Measurements from ENCODE around the gene GIMD1. TPM values are rescaled to one million over a fixed set of nuclear protein-coding genes. Genes with fewer than 3 reads are reported as not detected.

The GIMD1 gene
- total and polyA plus RNA-seq, 2 donors from 2014 or later = not detected

DNA sequence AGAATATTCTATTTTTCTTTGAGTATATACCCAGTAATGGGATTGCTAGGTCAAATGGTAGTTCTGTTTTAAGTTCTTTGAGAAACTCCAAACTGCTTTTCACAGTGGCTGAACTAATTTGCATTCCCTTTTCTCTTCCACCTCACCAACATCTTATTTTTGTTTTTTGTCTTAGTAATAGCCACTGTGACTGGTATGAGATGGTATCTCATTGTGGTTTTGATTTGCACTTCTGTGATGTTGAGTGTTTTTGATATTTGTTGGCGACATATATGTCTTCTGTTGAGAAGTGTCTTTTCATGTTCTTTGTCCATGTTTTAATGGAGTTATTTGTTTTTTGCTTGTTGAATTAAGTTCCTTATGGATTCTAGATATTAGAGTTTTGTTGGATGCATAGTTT is 27.8 kb downstream of the GIMD1 start:
- Histone ChIP-seq H3K4me3 (ENCODE audit: low read length in 3 of 3) (no peak overlapping the region), H3K36me3 (ENCODE audit: control insufficient read depth in 2 of 3, insufficient read depth in 3 of 3, low read length in 3 of 3) (peaks cover 7 to 26% (median 9%) of the 10 kb centered on the region in 3 donors), H3K9me3 (ENCODE audit: control insufficient read depth in 2 of 3, insufficient read depth in 1 of 3, low read length in 3 of 3) (peaks cover 0 to 4% (median 1%) of the 10 kb centered on the region in 3 donors), H3K27ac (ENCODE audit: low read depth in 2 of 2, low read length in 2 of 2) (no peak overlapping the region), H3K27me3 (ENCODE audit: control insufficient read depth, insufficient read depth, low read length) (no peaks in the 10 kb centered on the region), H3K4me1 (ENCODE audit: control insufficient read depth in 2 of 3, insufficient read depth in 2 of 3, low read depth in 1 of 3, low read length in 3 of 3) (no peaks in the 10 kb centered on the region), H3K9ac (ENCODE audit: low read length in 3 of 3) (no peak overlapping the region)
- DNase-seq (no peak), FAIRE-seq (no peak)
- intact Hi-C loops (cut with DNase I) = no loop called here
- no peak for TF ChIP-seq CTCF (IDR thresholded peaks at IDR 0.05; ENCODE audit: borderline replicate concordance, extremely low read depth, insufficient read depth)

DNA sequence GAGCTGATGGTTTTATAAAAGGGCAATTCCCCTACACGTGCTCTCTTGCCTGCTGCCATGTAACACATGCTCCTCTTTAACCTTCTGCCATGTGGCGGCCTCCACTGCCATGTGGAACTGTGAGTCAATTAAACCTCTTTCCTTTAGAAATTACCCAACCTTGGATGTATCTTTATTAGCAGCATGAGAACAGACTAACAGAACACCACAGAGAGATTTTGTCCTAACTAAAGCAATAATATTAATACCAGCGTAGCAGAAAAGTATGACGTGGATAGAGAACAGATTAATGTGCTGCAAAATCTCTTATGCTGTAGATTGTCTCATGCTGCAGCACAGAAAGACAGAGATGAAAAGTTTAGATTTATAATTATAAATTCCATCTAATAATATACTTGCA is 29.1 kb downstream of the GIMD1 start:
- no peak overlapping the region for H3K4me3 ChIP-seq (ENCODE audit: low read length in 3 of 3)
- no peak overlapping the region for H3K27ac ChIP-seq (ENCODE audit: low read depth in 2 of 2, low read length in 2 of 2)
- intact Hi-C loops (cut with DNase I) = no loop called here
- H3K9ac ChIP-seq (ENCODE audit: low read length in 3 of 3) = no peak overlapping the region
- H3K9me3 ChIP-seq (ENCODE audit: control insufficient read depth in 2 of 3, insufficient read depth in 1 of 3, low read length in 3 of 3) = peaks cover 0 to 4% (median 1%) of the 10 kb centered on the region in 3 donors
- no peaks in the 10 kb centered on the region for H3K27me3 ChIP-seq (ENCODE audit: control insufficient read depth, insufficient read depth, low read length)
- H3K36me3 ChIP-seq (ENCODE audit: control insufficient read depth in 2 of 3, insufficient read depth in 3 of 3, low read length in 3 of 3) = peaks cover 7 to 26% (median 9%) of the 10 kb centered on the region in 3 donors
- H3K4me1 ChIP-seq (ENCODE audit: control insufficient read depth in 2 of 3, insufficient read depth in 2 of 3, low read depth in 1 of 3, low read length in 3 of 3) = no peaks in the 10 kb centered on the region
- TF ChIP-seq CTCF (IDR thresholded peaks at IDR 0.05; ENCODE audit: borderline replicate concordance, extremely low read depth, insufficient read depth) = no peak
- DNase-seq (no peak), FAIRE-seq (no peak)

GRCh38 chr4:106338671-106339070 is 29.9 kb downstream of the GIMD1 start:
- FAIRE-seq = no peak
- intact Hi-C loops (cut with DNase I) = no loop called here
- Histone ChIP-seq H3K4me1 (ENCODE audit: control insufficient read depth in 2 of 3, insufficient read depth in 2 of 3, low read depth in 1 of 3, low read length in 3 of 3) (no peaks in the 10 kb centered on the region), H3K27me3 (ENCODE audit: control insufficient read depth, insufficient read depth, low read length) (no peaks in the 10 kb centered on the region), H3K9me3 (ENCODE audit: control insufficient read depth in 2 of 3, insufficient read depth in 1 of 3, low read length in 3 of 3) (peaks cover 0 to 4% (median 1%) of the 10 kb centered on the region in 3 donors), H3K4me3 (ENCODE audit: low read length in 3 of 3) (no peak overlapping the region), H3K9ac (ENCODE audit: low read length in 3 of 3) (no peak overlapping the region), H3K36me3 (ENCODE audit: control insufficient read depth in 2 of 3, insufficient read depth in 3 of 3, low read length in 3 of 3) (peaks cover 7 to 26% (median 9%) of the 10 kb centered on the region in 3 donors), H3K27ac (ENCODE audit: low read depth in 2 of 2, low read length in 2 of 2) (no peak overlapping the region)
- DNase-seq = no peak
- no peak for TF ChIP-seq CTCF (IDR thresholded peaks at IDR 0.05; ENCODE audit: borderline replicate concordance, extremely low read depth, insufficient read depth)

GRCh38 chr4:106337916-106338315 is 30.7 kb downstream of the GIMD1 start:
- Histone ChIP-seq H3K4me1 (ENCODE audit: control insufficient read depth in 2 of 3, insufficient read depth in 2 of 3, low read depth in 1 of 3, low read length in 3 of 3) (no peaks in the 10 kb centered on the region), H3K4me3 (ENCODE audit: low read length in 3 of 3) (no peak overlapping the region), H3K36me3 (ENCODE audit: control insufficient read depth in 2 of 3, insufficient read depth in 3 of 3, low read length in 3 of 3) (peaks cover 7 to 26% (median 11%) of the 10 kb centered on the region in 3 donors), H3K27me3 (ENCODE audit: control insufficient read depth, insufficient read depth, low read length) (no peaks in the 10 kb centered on the region), H3K27ac (ENCODE audit: low read depth in 2 of 2, low read length in 2 of 2) (no peak overlapping the region), H3K9me3 (ENCODE audit: control insufficient read depth in 2 of 3, insufficient read depth in 1 of 3, low read length in 3 of 3) (peaks cover 0 to 4% (median 1%) of the 10 kb centered on the region in 3 donors), H3K9ac (ENCODE audit: low read length in 3 of 3) (no peak overlapping the region)
- FAIRE-seq (no peak), DNase-seq (no peak)
- intact Hi-C loops (cut with DNase I) = no loop called here
- no peak for TF ChIP-seq CTCF (IDR thresholded peaks at IDR 0.05; ENCODE audit: borderline replicate concordance, extremely low read depth, insufficient read depth)

Measured in kidney (tissue), 14 donors.